CD4-positive, alpha-beta T cell (primary cell): ENCODE data around the gene LPAR3. TPM values are rescaled to one million over a fixed set of nuclear protein-coding genes. Genes with fewer than 3 reads are reported as not detected.

Source experiments
- ATAC-seq: fragments of 200-7000 bp; cut with Tn5 transposase; one replicate; pipeline ENCODE4 v1.10.0; 2022; ENCODE audit warnings: mild to moderate bottlenecking; ENCODE audit not compliant: poor library complexity
- CTCF ChIA-PET: fragments of 350-600 bp; sonication (Branson Sonifier 250); formaldehyde crosslinking; loops from one replicate; lab custom pipeline; 2021; ENCODE audit warnings: antibody characterized with exemption, inconsistent platforms; lab: Charles Lee
- POLR2A ChIA-PET: fragments of 350-600 bp; sonication (Branson Sonifier 250); formaldehyde crosslinking; loops from one replicate; lab custom pipeline; 2021; ENCODE audit warnings: antibody characterized with exemption, inconsistent platforms; lab: Charles Lee
- DNase-seq, 14 experiments: peaks; one replicate each; pipeline ENCODE4 v3.0.0-alpha.2; 2013 to 2020; ENCODE audit warnings: mixed read lengths in 2 of 14
- H3K27ac ChIP-seq, 2 donors: one replicate each; pipeline versions ENCODE4 v1.5.1 to v1.7.0; 2013; ENCODE audit warnings: low read length in 2 of 2, low read depth in 1 of 2, mild to moderate bottlenecking in 1 of 2
- H3K27me3 ChIP-seq, 2 experiments: 1 replicate in 1 of 2; 2 replicates in 1 of 2; pipeline versions ENCODE4 v1.6.1 to v1.7.0; 2013; ENCODE audit warnings: low read length in 2 of 2, control low read depth in 1 of 2, mild to moderate bottlenecking in 1 of 2, moderate library complexity in 1 of 2; ENCODE audit not compliant: insufficient read depth in 2 of 2, control insufficient read depth in 1 of 2
- H3K36me3 ChIP-seq: one replicate; pipeline ENCODE4 v1.6.1; 2013; ENCODE audit warnings: low read length, control low read depth; ENCODE audit not compliant: insufficient read depth
- H3K4me1 ChIP-seq: one replicate; pipeline ENCODE4 v1.6.1; 2013; ENCODE audit warnings: low read length, control low read depth; ENCODE audit not compliant: insufficient read depth
- H3K4me3 ChIP-seq: one replicate; pipeline ENCODE4 v1.5.1; 2013; ENCODE audit warnings: mild to moderate bottlenecking, low read length, moderate library complexity
- H3K9me3 ChIP-seq, 2 experiments: 1 replicate in 1 of 2; 2 replicates in 1 of 2; pipeline versions ENCODE4 v1.6.1 to v1.7.0; 2013; ENCODE audit warnings: low read length in 2 of 2, mild to moderate bottlenecking in 2 of 2, control low read depth in 1 of 2, moderate library complexity in 1 of 2; ENCODE audit not compliant: control insufficient read depth in 1 of 2, insufficient read depth in 1 of 2
- H3K27ac Mint-ChIP-seq: one replicate; pipeline ENCODE4 v1.8.0; 2020; ENCODE audit warnings: mixed read lengths
- H3K27me3 Mint-ChIP-seq: one replicate; pipeline ENCODE4 v1.8.0; 2021; ENCODE audit warnings: mixed read lengths
- H3K36me3 Mint-ChIP-seq: one replicate; pipeline ENCODE4 v1.8.0; 2021; ENCODE audit warnings: low read depth, mixed read lengths
- H3K4me1 Mint-ChIP-seq: one replicate; pipeline ENCODE4 v1.8.0; 2021; ENCODE audit warnings: low read depth, mixed read lengths
- H3K4me3 Mint-ChIP-seq: one replicate; pipeline ENCODE4 v1.8.0; 2020; ENCODE audit warnings: mild to moderate bottlenecking, mixed read lengths
- H3K9me3 Mint-ChIP-seq: one replicate; pipeline ENCODE4 v1.8.0; 2020; ENCODE audit warnings: mixed read lengths
- intact Hi-C, 2 experiments: fragments of 100-400 bp; cut with DNase I in 1 of 2; cut with micrococcal nuclease in 1 of 2; formaldehyde crosslinking; loops; one replicate each; pipeline versions ENCODE4 v1.15.1 to v1.9.0; 2023 to 2025; cut with DNase I, micrococcal nuclease
- total RNA-seq, 174 experiments: library from RNA in 2 of 174; stranded (reverse) in 2 of 174; gene quantifications; one replicate each; pipeline ENCODE4 v1.2.3 and lab custom pipeline; 2021 to 2026
- TF ChIP-seq, protein P1 (sequence below): fragments of 200-600 bp; IDR thresholded peaks from one replicate; pipeline ENCODE4 v1.8.0; 2022; ENCODE audit warnings: antibody characterized with exemption, mild to moderate bottlenecking

LPAR3 gene
- total RNA-seq, 2 experiments from 2014 or later: 0.25 to 0.87 TPM

DNA sequence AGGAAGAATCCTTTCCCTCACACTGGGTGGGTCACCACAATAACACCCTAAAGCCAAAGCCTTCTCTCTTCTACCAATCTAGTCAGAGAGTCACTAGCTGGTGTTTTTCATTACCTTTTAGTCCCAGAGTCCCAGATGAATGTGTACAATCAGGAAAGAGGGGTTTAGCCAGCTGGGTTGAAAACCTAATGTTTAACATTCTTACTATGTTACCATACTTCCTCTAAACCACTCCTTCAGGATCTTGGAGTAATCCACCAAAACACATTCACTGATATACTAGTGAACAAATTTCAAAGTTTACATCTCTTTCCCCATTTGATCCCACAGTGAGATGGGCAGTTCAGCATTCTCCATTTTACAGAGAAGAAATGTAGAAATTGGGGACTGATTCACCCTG is 9.7 kb downstream of the LPAR3 start:
- Mint-ChIP-seq H3K4me3 (no peak overlapping the region), H3K27ac (no peak overlapping the region), H3K9me3 (no peaks in the 10 kb centered on the region), H3K4me1 (no peaks in the 10 kb centered on the region), H3K36me3 (no peaks in the 10 kb centered on the region), H3K27me3 (no peaks in the 10 kb centered on the region)
- Histone ChIP-seq H3K4me1 (peaks cover under 1% of the 10 kb centered on the region), H3K27ac (no peak overlapping the region), H3K36me3 (no peaks in the 10 kb centered on the region), H3K4me3 (no peak overlapping the region), H3K27me3 (no peaks in the 10 kb centered on the region), H3K9me3 (no peaks in the 10 kb centered on the region)
- ATAC-seq (no peak), DNase-seq (no peak)
- ChIA-PET CTCF (no interaction called here), POLR2A (no interaction called here)
- TF ChIP-seq, protein P1, sequence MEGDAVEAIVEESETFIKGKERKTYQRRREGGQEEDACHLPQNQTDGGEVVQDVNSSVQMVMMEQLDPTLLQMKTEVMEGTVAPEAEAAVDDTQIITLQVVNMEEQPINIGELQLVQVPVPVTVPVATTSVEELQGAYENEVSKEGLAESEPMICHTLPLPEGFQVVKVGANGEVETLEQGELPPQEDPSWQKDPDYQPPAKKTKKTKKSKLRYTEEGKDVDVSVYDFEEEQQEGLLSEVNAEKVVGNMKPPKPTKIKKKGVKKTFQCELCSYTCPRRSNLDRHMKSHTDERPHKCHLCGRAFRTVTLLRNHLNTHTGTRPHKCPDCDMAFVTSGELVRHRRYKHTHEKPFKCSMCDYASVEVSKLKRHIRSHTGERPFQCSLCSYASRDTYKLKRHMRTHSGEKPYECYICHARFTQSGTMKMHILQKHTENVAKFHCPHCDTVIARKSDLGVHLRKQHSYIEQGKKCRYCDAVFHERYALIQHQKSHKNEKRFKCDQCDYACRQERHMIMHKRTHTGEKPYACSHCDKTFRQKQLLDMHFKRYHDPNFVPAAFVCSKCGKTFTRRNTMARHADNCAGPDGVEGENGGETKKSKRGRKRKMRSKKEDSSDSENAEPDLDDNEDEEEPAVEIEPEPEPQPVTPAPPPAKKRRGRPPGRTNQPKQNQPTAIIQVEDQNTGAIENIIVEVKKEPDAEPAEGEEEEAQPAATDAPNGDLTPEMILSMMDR: no peak
- intact Hi-C loops: no loop called here

DNA sequence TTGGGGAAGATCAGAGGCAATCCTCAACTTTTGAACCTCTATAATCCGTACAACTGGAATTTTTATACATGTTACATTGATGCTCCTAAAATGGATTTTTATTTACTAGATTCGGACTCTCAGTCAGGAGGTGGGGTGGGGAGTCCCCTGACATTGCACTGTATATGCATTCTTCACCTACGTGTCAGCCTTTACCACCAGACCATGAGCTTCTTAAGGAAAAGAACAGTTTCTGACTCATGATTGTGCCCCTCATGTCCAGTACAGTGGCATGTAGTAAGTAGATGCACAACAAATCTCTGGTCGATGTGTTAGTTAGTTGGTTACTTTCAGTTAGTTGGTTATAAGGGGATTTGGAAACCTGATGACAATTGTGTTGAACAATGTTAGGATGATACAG is 15.4 kb downstream of the LPAR3 start:
- no peaks in the 10 kb centered on the region for H3K27me3 Mint-ChIP-seq
- Histone ChIP-seq H3K4me1 (peaks cover 9% of the 10 kb centered on the region), H3K4me3 (no peak overlapping the region), H3K27me3 (no peaks in the 10 kb centered on the region), H3K9me3 (no peaks in the 10 kb centered on the region), H3K27ac (no peak overlapping the region), H3K36me3 (no peaks in the 10 kb centered on the region)
- no peaks in the 10 kb centered on the region for H3K36me3 Mint-ChIP-seq
- no peaks in the 10 kb centered on the region for H3K9me3 Mint-ChIP-seq
- H3K27ac Mint-ChIP-seq: no peak overlapping the region
- TF ChIP-seq, protein P1: no peak
- no peak for ATAC-seq
- no peak for DNase-seq
- CTCF ChIA-PET: no interaction called here
- POLR2A ChIA-PET: no interaction called here
- no peaks in the 10 kb centered on the region for H3K4me1 Mint-ChIP-seq
- no peak overlapping the region for H3K4me3 Mint-ChIP-seq
- intact Hi-C loops: no loop called here

DNA sequence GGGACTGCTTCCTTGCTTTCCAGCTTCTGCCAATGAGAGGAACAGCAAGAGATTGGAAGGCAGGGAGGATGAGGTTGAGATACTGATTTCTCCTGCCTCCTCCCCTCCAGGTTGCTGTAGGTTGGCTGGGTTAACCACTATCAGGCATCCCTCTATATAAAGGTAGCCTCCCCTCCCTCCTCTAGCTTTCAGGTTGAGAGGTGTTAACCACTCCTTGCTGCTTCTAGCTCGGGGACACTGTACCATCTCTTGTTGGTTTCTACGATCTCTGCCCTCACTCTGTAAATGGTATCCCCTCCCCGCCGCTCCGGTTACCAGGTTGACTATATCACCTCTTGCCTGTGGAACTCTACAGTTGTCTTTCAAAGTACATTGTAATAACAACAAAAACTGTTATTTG is 16.7 kb downstream of the LPAR3 start:
- H3K27me3 ChIP-seq: no peaks in the 10 kb centered on the region
- H3K27me3 Mint-ChIP-seq: no peaks in the 10 kb centered on the region
- intact Hi-C loops: no loop called here
- H3K4me3 ChIP-seq: no peak overlapping the region
- H3K27ac Mint-ChIP-seq: no peak overlapping the region
- CTCF ChIA-PET: no interaction called here
- ATAC-seq (peak; percentile 54), DNase-seq (peak in 3 of 14 experiments; percentile 26 to 61 (median 50))
- H3K4me1 ChIP-seq: peaks cover 9% of the 10 kb centered on the region
- no peaks in the 10 kb centered on the region for H3K36me3 Mint-ChIP-seq
- no peak overlapping the region for H3K27ac ChIP-seq
- no peaks in the 10 kb centered on the region for H3K9me3 Mint-ChIP-seq
- no peaks in the 10 kb centered on the region for H3K4me1 Mint-ChIP-seq
- H3K4me3 Mint-ChIP-seq: no peak overlapping the region
- TF ChIP-seq, protein P1: no peak
- POLR2A ChIA-PET: no interaction called here
- H3K9me3 ChIP-seq: no peaks in the 10 kb centered on the region
- no peaks in the 10 kb centered on the region for H3K36me3 ChIP-seq
